Measurements from ENCODE around the gene RGS3. TPM values are rescaled to one million over a fixed set of nuclear protein-coding genes. Genes with fewer than 3 reads are reported as not detected.

Gene RGS3
- total and polyA plus RNA-seq, 10 of the 15 experiments (the other 5 are each of a cell fraction or from before 2014, with no cell fraction given): 2.9 to 138 (median 28.8) TPM

DNA sequence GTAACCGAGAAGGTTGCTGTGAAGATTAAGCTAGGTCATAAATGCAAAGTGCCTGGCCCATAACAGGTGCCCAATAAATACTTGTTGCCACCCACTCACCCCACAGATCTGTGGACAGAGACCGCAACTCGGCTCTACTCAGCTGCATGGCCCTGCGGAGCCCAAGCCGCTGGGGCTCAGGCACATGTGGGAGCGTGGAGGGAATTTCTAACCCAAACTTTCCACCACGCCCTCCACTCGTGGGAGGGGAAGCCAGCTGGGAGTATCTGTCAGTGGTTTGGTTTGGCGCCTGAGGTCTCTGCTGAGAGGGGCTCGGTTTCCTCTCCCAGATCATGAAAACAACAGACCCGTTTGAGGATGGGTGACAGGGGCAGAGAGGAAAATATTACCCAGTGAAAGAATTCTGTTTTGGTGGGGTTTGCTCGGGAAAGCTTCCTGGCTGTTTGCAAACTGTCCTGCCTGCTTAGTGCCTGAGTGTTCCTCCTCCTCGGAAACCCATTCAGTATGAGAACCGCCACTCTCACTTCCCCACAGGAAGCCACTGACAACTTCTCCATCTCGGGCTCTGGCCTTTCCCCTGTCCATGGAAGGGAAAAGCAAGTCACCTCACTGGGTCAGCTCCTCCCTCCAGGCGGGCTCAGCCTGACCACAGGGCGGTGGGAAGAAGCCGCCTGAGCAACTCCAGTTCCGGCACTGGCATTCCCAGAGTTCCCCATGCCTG, 60.1 kb downstream of the RGS3 start:
- Histone ChIP-seq H3K36me3 (ENCODE audit: control insufficient read depth in 2 of 2, insufficient read depth in 2 of 2, low read length in 1 of 2) (peaks cover 24% of the 10 kb centered on the region in 2 experiments), H3K9ac (ENCODE audit: control insufficient read depth, insufficient read depth, low read length) (peak overlapping the region; percentile 66), H3K27ac (ENCODE audit: control insufficient read depth, insufficient read depth) (peak overlapping the region; percentile 78), H3K4me2 (ENCODE audit: control insufficient read depth, insufficient read depth) (peak overlapping the region; percentile 100), H3K79me2 (ENCODE audit: control insufficient read depth, insufficient read depth, low read length) (peaks cover 78% of the 10 kb centered on the region), H3K4me1 (ENCODE audit: control insufficient read depth, insufficient read depth, low read length) (peaks cover 38% of the 10 kb centered on the region), H4K20me1 (ENCODE audit: control insufficient read depth, insufficient read depth) (peaks cover 16% of the 10 kb centered on the region), H3K9me3 (replicated peaks; ENCODE audit: control insufficient read depth, insufficient read depth, low read length) (no peaks in the 10 kb centered on the region), H3K4me3 (peak overlapping the region; percentile 61), H2AFZ (ENCODE audit: control insufficient read depth, low read depth, low read length) (no peak overlapping the region), H3K27me3 (replicated peaks in 1 of 2; ENCODE audit: control insufficient read depth in 2 of 2, insufficient read depth in 2 of 2, low read length in 1 of 2) (no peaks in the 10 kb centered on the region)
- ATAC-seq (peak; percentile 75), FAIRE-seq (peak; percentile 69), DNase-seq (ENCODE audit: low read depth, low spot score) (peak; percentile 85)
- WGBS (ENCODE audit: insufficient coverage, insufficient replicate concordance, low lambda C conversion rate, missing lambda C conversion rate): 5% methylated on average over 19 of the region's 19 CpGs
- RAD21 ChIA-PET (ENCODE audit: unreplicated experiment): interaction anchor here (0.7 to 15.3 kb wide), 13 partner anchors 11 to 134 kb away, joined by 3 to 481 read pairs (median 6); partner anchors contain the start of genes C9orf43 and POLE3
- intact Hi-C loops (cut with micrococcal nuclease; ENCODE audit: unreplicated experiment) (loop anchor here (1.0 kb wide), 1 partner anchor 56 kb away; no protein-coding TSS in a partner anchor), in situ Hi-C loops (cut with MboI) (loop anchor here (5.0 kb wide), 1 partner anchor 134 kb away; no protein-coding TSS in a partner anchor)
- SMC1A ChIA-PET (ENCODE audit: uncharacterized antibody, unreplicated experiment): interaction anchor here (0.7 to 18.5 kb wide), 22 partner anchors 8 to 133 kb away, joined by 3 to 323 read pairs (median 8); no protein-coding TSS in a partner anchor
- CTCF ChIA-PET: interaction anchor here (0.6 to 12.5 kb wide), 13 partner anchors 8 to 132 kb away, joined by 3 to 199 read pairs (median 7); partner anchors contain the start of genes ALAD, C9orf43 and POLE3
- no TSS peak for BruUV-seq (replicated peaks)
- POLR2A ChIA-PET: interaction anchor here (0.6 to 14.0 kb wide), 8 partner anchors 11 to 248 kb away, joined by 3 to 233 read pairs (median 6); partner anchors contain the start of genes CDC26 and PRPF4
- TF ChIP-seq FOXM1 (IDR thresholded peaks at IDR 0.05; ENCODE audit: low read depth, low read length) (peak; percentile 86), ASH2L (IDR thresholded peaks at IDR 0.05; ENCODE audit: borderline replicate concordance, low read depth) (no peak), TBL1XR1 (IDR thresholded peaks at IDR 0.05; ENCODE audit: low read depth, low read length) (peak; percentile 93), RFX5 (IDR thresholded peaks at IDR 0.05; ENCODE audit: low read depth, low read length) (no peak), RB1 (IDR thresholded peaks at IDR 0.05; ENCODE audit: borderline replicate concordance) (no peak), KAT2A (conservative IDR thresholded peaks at IDR 0.05; ENCODE audit: control insufficient read depth, low read depth, low read length) (no peak), IRF4 (IDR thresholded peaks at IDR 0.05; ENCODE audit: low read depth, low read length) (peak; percentile 31), BHLHE40 (IDR thresholded peaks at IDR 0.05; ENCODE audit: borderline replicate concordance in 1 of 2, low read depth in 2 of 2, low read length in 1 of 2) (peak; percentile 92 to 93), RUNX3 (IDR thresholded peaks at IDR 0.05; ENCODE audit: low read length) (peak; percentile 95), ETV6 (conservative IDR thresholded peaks at IDR 0.05 in 1 of 2, IDR thresholded peaks at IDR 0.05 in 1 of 2; ENCODE audit: borderline replicate concordance in 1 of 2, low read depth in 1 of 2) (peak in 1 of 2 experiments; percentile 31; a peak in 1 of 4 replicates), BCL11A (IDR thresholded peaks at IDR 0.05; ENCODE audit: low read depth, low read length) (0 out of 2 replicates have a peak, but pooled peaks have one; percentile 9), TCF3 (IDR thresholded peaks at IDR 0.05; ENCODE audit: borderline replicate concordance, insufficient read depth, low read depth, low read length) (peak; percentile 92), SMAD1 (IDR thresholded peaks at IDR 0.05; ENCODE audit: low read depth, partially characterized antibody) (no peak), BRCA1 (IDR thresholded peaks at IDR 0.05; ENCODE audit: low read depth, low read length) (no peak), ZNF24 (IDR thresholded peaks at IDR 0.05) (no peak), FOXK2 (IDR thresholded peaks at IDR 0.05) (no peak)
- TF ChIP-seq, protein P1, sequence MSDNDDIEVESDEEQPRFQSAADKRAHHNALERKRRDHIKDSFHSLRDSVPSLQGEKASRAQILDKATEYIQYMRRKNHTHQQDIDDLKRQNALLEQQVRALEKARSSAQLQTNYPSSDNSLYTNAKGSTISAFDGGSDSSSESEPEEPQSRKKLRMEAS (IDR thresholded peaks at IDR 0.05; ENCODE audit: low read depth, low read length): peak; percentile 83; the same call in 1 of the 2 replicates
- TF ChIP-seq, protein P2, sequence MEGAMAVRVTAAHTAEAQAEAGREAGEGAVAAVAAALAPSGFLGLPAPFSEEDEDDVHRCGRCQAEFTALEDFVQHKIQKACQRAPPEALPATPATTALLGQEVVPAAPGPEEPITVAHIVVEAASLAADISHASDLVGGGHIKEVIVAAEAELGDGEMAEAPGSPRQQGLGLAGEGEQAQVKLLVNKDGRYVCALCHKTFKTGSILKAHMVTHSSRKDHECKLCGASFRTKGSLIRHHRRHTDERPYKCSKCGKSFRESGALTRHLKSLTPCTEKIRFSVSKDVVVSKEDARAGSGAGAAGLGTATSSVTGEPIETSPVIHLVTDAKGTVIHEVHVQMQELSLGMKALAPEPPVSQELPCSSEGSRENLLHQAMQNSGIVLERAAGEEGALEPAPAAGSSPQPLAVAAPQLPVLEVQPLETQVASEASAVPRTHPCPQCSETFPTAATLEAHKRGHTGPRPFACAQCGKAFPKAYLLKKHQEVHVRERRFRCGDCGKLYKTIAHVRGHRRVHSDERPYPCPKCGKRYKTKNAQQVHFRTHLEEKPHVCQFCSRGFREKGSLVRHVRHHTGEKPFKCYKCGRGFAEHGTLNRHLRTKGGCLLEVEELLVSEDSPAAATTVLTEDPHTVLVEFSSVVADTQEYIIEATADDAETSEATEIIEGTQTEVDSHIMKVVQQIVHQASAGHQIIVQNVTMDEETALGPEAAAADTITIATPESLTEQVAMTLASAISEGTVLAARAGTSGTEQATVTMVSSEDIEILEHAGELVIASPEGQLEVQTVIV (IDR thresholded peaks at IDR 0.05; ENCODE audit: borderline replicate concordance, partially characterized antibody): no peak

Measured in GM12878 (cell line).